Left lung (tissue), 10 donors: Measurements from ENCODE around the gene TRIM17. TPM values are rescaled to one million over a fixed set of nuclear protein-coding genes. Genes with fewer than 3 reads are reported as not detected.
A peak's percentile ranks its signal among the peaks of the same experiment; 100 is the strongest.

Experiments used
- ATAC-seq: fragments of 200-7000 bp; cut with Tn5 transposase; one replicate; pipeline ENCODE4 v1.9.1; 2020; ENCODE audit warnings: moderate library complexity
- DNase-seq, 4 donors: peaks; one replicate each; pipeline ENCODE4 v3.0.0-alpha.2; 2013 to 2020
- H3K27ac ChIP-seq, 2 donors: fragments of 200-600 bp; sonication (generic) in 1 of 2; one replicate each; pipeline versions ENCODE4 v1.5.0 to v1.8.0; 2020 to 2021
- H3K27me3 ChIP-seq, 2 donors: fragments of 200-600 bp; sonication (generic) in 1 of 2; one replicate each; pipeline versions ENCODE4 v1.5.0 to v1.8.0; 2020 to 2021
- H3K36me3 ChIP-seq, 2 donors: fragments of 200-600 bp; sonication (generic) in 1 of 2; one replicate each; pipeline versions ENCODE4 v1.5.0 to v1.8.0; 2020 to 2021
- H3K4me1 ChIP-seq, 2 donors: fragments of 200-600 bp; one replicate each; pipeline ENCODE4 v1.8.0; 2021
- H3K4me3 ChIP-seq, 2 donors: fragments of 200-600 bp; sonication (generic) in 1 of 2; one replicate each; pipeline versions ENCODE4 v1.5.0 to v1.8.0; 2020 to 2021; ENCODE audit warnings: mild to moderate bottlenecking in 1 of 2
- H3K9me3 ChIP-seq, 2 donors: fragments of 200-600 bp; sonication (generic) in 1 of 2; one replicate each; pipeline versions ENCODE4 v1.5.0 to v1.8.0; 2020 to 2021
- intact Hi-C, 2 donors: fragments of 100-400 bp; cut with DNase I; formaldehyde crosslinking; loops; one replicate each; pipeline versions ENCODE4 v1.11.2 to v1.14.2; 2022
- polyA plus RNA-seq, 6 donors: library from polyadenylated mRNA; unstranded; fragments of 120-200 nt; gene quantifications; one replicate each; pipeline ENCODE4 v1.2.1, GENCODE V29; 2013; ENCODE audit not compliant: insufficient read length in 6 of 6
- total RNA-seq, 2 donors: library from RNA; stranded (reverse); fragmentation: NEBNext Ultra II Directional; extraction: Animal tissue kit (Norgen Biotek cat#: 25700); gene quantifications; one replicate each; pipeline ENCODE4 v1.2.1, GENCODE V29; 2021
- TF ChIP-seq, protein P1 (sequence below), 2 donors: fragments of 200-600 bp; sonication (generic) in 1 of 2; IDR thresholded peaks; one replicate each; pipeline versions ENCODE4 v1.5.0 to v1.8.0; 2021; ENCODE audit warnings: antibody characterized with exemption in 2 of 2
- donor health status: DM: no; HTN: yes; CAD: no.
- donor health status: DM: no; HTN: no; CAD: no.

TRIM17 gene
- total and polyA plus RNA-seq, 8 donors, result 1.3 to 4.0 (median 3.3) TPM

GRCh38 chr1:228390649-228391048, 26.0 kb downstream of the TRIM17 start:
- intact Hi-C loops, result no loop called here
- peak in 2 of 4 donors; percentile 24 to 44 for DNase-seq
- no peak overlapping the region for H3K27ac ChIP-seq
- H3K4me3 ChIP-seq, result no peak overlapping the region
- H3K9me3 ChIP-seq, result no peaks in the 10 kb centered on the region
- ATAC-seq, result no peak
- H3K27me3 ChIP-seq, result no peaks in the 10 kb centered on the region
- H3K36me3 ChIP-seq, result peaks cover 0 to 43% of the 10 kb centered on the region in 2 donors
- TF ChIP-seq, protein P1, sequence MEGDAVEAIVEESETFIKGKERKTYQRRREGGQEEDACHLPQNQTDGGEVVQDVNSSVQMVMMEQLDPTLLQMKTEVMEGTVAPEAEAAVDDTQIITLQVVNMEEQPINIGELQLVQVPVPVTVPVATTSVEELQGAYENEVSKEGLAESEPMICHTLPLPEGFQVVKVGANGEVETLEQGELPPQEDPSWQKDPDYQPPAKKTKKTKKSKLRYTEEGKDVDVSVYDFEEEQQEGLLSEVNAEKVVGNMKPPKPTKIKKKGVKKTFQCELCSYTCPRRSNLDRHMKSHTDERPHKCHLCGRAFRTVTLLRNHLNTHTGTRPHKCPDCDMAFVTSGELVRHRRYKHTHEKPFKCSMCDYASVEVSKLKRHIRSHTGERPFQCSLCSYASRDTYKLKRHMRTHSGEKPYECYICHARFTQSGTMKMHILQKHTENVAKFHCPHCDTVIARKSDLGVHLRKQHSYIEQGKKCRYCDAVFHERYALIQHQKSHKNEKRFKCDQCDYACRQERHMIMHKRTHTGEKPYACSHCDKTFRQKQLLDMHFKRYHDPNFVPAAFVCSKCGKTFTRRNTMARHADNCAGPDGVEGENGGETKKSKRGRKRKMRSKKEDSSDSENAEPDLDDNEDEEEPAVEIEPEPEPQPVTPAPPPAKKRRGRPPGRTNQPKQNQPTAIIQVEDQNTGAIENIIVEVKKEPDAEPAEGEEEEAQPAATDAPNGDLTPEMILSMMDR (IDR thresholded peaks at IDR 0.05), result no peak
- peaks cover 0 to 2% of the 10 kb centered on the region in 2 donors for H3K4me1 ChIP-seq

DNA sequence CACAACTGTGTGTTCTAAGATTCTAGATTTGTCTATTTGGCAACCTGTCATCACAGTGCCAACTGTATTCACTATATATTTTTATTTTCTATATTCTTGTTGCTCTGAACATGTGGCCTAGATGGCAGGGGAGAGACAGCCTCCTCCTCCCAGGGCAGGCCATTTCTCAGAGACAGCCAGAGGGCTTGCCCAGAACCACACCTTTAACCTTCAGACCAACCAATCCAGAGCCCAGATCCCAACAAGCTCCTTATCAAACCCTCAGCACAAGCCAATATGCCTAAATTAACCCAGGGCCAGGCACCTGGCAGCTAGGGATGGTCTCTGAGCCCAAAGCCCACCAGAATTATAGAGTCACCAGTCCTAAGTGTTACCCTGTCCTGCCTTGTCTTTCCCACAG, 29.3 kb downstream of the TRIM17 start:
- no peak overlapping the region for H3K4me3 ChIP-seq
- no peaks in the 10 kb centered on the region for H3K27me3 ChIP-seq
- H3K4me1 ChIP-seq, result no peaks in the 10 kb centered on the region
- peaks cover 0 to 10% of the 10 kb centered on the region in 2 donors for H3K36me3 ChIP-seq
- no peaks in the 10 kb centered on the region for H3K9me3 ChIP-seq
- no peak overlapping the region for H3K27ac ChIP-seq
- intact Hi-C loops, result no loop called here
- no peak for ATAC-seq
- TF ChIP-seq, protein P1 (IDR thresholded peaks at IDR 0.05), result no peak
- DNase-seq, result peak in 1 of 4 donors; percentile 6

DNA sequence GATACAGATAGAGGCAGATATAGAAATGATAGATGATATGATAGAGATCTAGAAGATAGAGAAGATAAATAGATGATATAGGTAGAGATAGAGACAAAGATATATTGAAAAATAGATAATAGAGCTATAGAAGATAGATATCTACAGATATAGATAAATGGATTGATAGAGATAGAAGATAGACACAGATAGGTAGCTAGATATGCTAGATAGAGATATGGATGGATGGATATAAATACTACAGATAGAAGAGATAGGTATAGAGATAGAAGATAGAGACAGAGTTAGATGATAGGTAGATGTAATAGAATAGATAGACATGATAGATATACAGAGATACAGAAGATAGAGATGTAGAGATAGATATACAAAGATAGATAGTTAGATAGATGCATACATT, 31.4 kb downstream of the TRIM17 start:
- DNase-seq, result no peak
- Histone ChIP-seq H3K4me1 (no peaks in the 10 kb centered on the region), H3K27me3 (peaks cover 0 to under 1% of the 10 kb centered on the region in 2 donors), H3K9me3 (no peaks in the 10 kb centered on the region), H3K36me3 (no peaks in the 10 kb centered on the region), H3K4me3 (no peak overlapping the region), H3K27ac (no peak overlapping the region)
- ATAC-seq, result no peak
- TF ChIP-seq, protein P1 (IDR thresholded peaks at IDR 0.05), result no peak
- intact Hi-C loops, result no loop called here

- no peak overlapping the region for H3K27ac ChIP-seq
- TF ChIP-seq, protein P1 (IDR thresholded peaks at IDR 0.05), result no peak
- no peaks in the 10 kb centered on the region for H3K36me3 ChIP-seq
- peaks cover 0 to 10% of the 10 kb centered on the region in 2 donors for H3K4me1 ChIP-seq
- H3K9me3 ChIP-seq, result no peaks in the 10 kb centered on the region
- intact Hi-C loops, result no loop called here
- no peak overlapping the region for H3K4me3 ChIP-seq
- DNase-seq (peak in 1 of 4 donors; percentile 2), ATAC-seq (no peak)
- peaks cover 0 to 15% of the 10 kb centered on the region in 2 donors for H3K27me3 ChIP-seq
Measured at GRCh38 chr1:228383773-228384172, 32.9 kb downstream of the TRIM17 start.

DNA sequence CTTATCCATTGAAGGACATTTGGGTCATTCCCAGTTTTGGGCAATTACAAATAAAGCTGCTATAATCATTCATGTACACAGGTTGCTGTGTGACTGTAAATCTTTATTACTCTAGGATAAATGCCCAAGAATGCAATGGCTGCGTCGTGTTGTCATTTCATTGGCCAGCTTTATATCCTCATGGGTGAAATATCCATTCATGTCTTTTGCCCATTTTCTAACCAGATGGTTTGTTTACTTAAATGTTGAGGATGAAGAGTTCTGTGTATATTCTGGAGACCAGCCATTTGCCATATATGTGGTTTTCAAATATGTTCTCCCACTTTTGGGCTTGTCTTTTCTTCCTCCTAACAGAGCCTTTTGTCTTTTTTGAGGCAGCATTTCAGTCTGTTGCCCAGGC, 35.3 kb downstream of the TRIM17 start:
- Histone ChIP-seq H3K4me3 (no peak overlapping the region), H3K9me3 (no peaks in the 10 kb centered on the region), H3K27ac (no peak overlapping the region), H3K27me3 (peaks cover 0 to 28% of the 10 kb centered on the region in 2 donors), H3K4me1 (peaks cover 0 to 11% of the 10 kb centered on the region in 2 donors), H3K36me3 (no peaks in the 10 kb centered on the region)
- DNase-seq (no peak), ATAC-seq (no peak)
- TF ChIP-seq, protein P1 (IDR thresholded peaks at IDR 0.05), result no peak
- intact Hi-C loops, result no loop called here
